ENCODE measurements around the gene NKIRAS2. TPM values are rescaled to one million over a fixed set of nuclear protein-coding genes. Genes with fewer than 3 reads are reported as not detected.

Gene NKIRAS2
- total and polyA plus RNA-seq, 2 of the 4 experiments (the other 2 are of a cell fraction): 25.6 to 51.8 TPM

- in situ Hi-C loops (cut with MboI; ENCODE audit: low sequenced_read_pairs): loop anchor here (5.0 kb wide), 1 partner anchor 87 kb away; the partner anchor contains the start of gene DHX58
- Histone ChIP-seq H3K27ac (ENCODE audit: insufficient read depth, low read length) (peak overlapping the region; percentile 16; the same call in 1 of the 2 replicates), H2BK15ac (ENCODE audit: low read depth, low read length) (no peak overlapping the region), H3K9me3 (ENCODE audit: control insufficient read depth, insufficient read depth, low read length) (no peaks in the 10 kb centered on the region), H4K5ac (ENCODE audit: low read depth, low read length) (no peak overlapping the region), H3K23ac (ENCODE audit: low read depth, low read length) (no peak overlapping the region), H3K4me3 (ENCODE audit: insufficient read depth, low read depth, low read length) (no peak overlapping the region), H2BK120ac (ENCODE audit: low read depth, low read length) (peak overlapping the region; percentile 16), H3K18ac (ENCODE audit: low read depth, low read length) (no peak overlapping the region), H3K4ac (ENCODE audit: low read depth, low read length) (peak overlapping the region; percentile 72), H3K4me1 (ENCODE audit: control insufficient read depth, insufficient read depth, low read length) (peaks cover 10% of the 10 kb centered on the region), H4K8ac (ENCODE audit: low read depth in 2 of 2, low read length in 2 of 2) (peak overlapping the region in 1 of 2 experiments; percentile 17; a peak in 1 of 4 replicates), H3K9me1 (ENCODE audit: insufficient read depth, low read length) (peaks cover 6% of the 10 kb centered on the region; the same call in 1 of the 2 replicates), H2AK5ac (ENCODE audit: low read depth, low read length) (peak overlapping the region; percentile 51; the same call in 1 of the 2 replicates), H2BK5ac (ENCODE audit: low read depth, low read length, poor library complexity, severe bottlenecking) (peak overlapping the region; percentile 12), H3K14ac (replicated peaks; ENCODE audit: low read depth, low read length) (peak overlapping the region; percentile 53; the same call in 1 of the 2 replicates), H3K79me1 (ENCODE audit: low read depth in 1 of 2, low read length in 2 of 2) (peaks cover 9 to 31% of the 10 kb centered on the region in 2 experiments), H3K4me2 (ENCODE audit: low read depth, low read length) (peak overlapping the region; percentile 2), H2AK9ac (replicated peaks; ENCODE audit: low read depth, low read length, poor library complexity) (peak overlapping the region; percentile 2), H3K9ac (ENCODE audit: low read depth, low read length) (no peak overlapping the region), H4K91ac (ENCODE audit: insufficient read depth, low read depth, low read length) (no peak overlapping the region), H3K36me3 (ENCODE audit: control insufficient read depth, insufficient read depth, low read length) (peaks cover 18% of the 10 kb centered on the region), H3K27me3 (ENCODE audit: control insufficient read depth, insufficient read depth, low read length) (no peaks in the 10 kb centered on the region; the same call in 1 of the 2 replicates), H2AFZ (replicated peaks; ENCODE audit: low read length, poor library complexity) (no peak overlapping the region), H3K56ac (ENCODE audit: extremely low read depth, insufficient read depth, low read length) (no peak overlapping the region), H2BK20ac (ENCODE audit: low read depth, low read length) (no peak overlapping the region), H4K20me1 (ENCODE audit: insufficient read depth, low read length) (peaks cover 12% of the 10 kb centered on the region; the same call in 1 of the 2 replicates)
- no CpG with 5 or more reads among the region's 8 CpGs for WGBS, 2 experiments (ENCODE audit: extremely low coverage in 2 of 2, insufficient read length in 1 of 2)
- DNase-seq: no peak
- ChIA-PET POLR2A (ENCODE audit: unreplicated experiment) (interaction anchor here (0.9 to 1.0 kb wide), 2 partner anchors 11 to 58 kb away, joined by 3 to 4 read pairs; partner anchors contain the start of gene CNP), CTCF (interaction anchor here (0.5 to 0.7 kb wide), 5 partner anchors 14 to 328 kb away, joined by 3 to 5 read pairs (median 3); no protein-coding TSS in a partner anchor)
- no peak for TF ChIP-seq CHD1 (IDR thresholded peaks at IDR 0.05; ENCODE audit: low read depth, low read length)
- TF ChIP-seq CEBPB (IDR thresholded peaks at IDR 0.05; ENCODE audit: low read depth, low read length): no peak
- no peak for TF ChIP-seq MAZ (IDR thresholded peaks at IDR 0.05; ENCODE audit: borderline replicate concordance, low read depth, low read length)
- no peak for TF ChIP-seq MXI1 (IDR thresholded peaks at IDR 0.05; ENCODE audit: borderline replicate concordance, low read depth, low read length)
- no peak for TF ChIP-seq FOS (IDR thresholded peaks at IDR 0.05; ENCODE audit: low read depth, low read length)
- TF ChIP-seq MAFK (IDR thresholded peaks at IDR 0.05; ENCODE audit: low read depth, low read length): no peak
- TF ChIP-seq SMC3 (IDR thresholded peaks at IDR 0.05; ENCODE audit: low read depth, low read length): no peak
- TF ChIP-seq RFX5 (IDR thresholded peaks at IDR 0.05; ENCODE audit: low read depth, low read length): no peak
- no peak for TF ChIP-seq CTCF (conservative IDR thresholded peaks at IDR 0.05; ENCODE audit: low read depth, low read length)
- no peak for TF ChIP-seq NFE2L2 (IDR thresholded peaks at IDR 0.05; ENCODE audit: low read depth, low read length)
- TF ChIP-seq USF2 (IDR thresholded peaks at IDR 0.05; ENCODE audit: low read depth, low read length): no peak
- intact Hi-C loops (cut with micrococcal nuclease): loop anchor here (1.0 to 5.0 kb wide), 3 partner anchors 76 to 377 kb away; no protein-coding TSS in a partner anchor
- dilution Hi-C loops (cut with HindIII; ENCODE audit: low sequenced_read_pairs, unreplicated experiment): no loop called here
- no peak for ATAC-seq (ENCODE audit: low read depth)
- BruUV-seq (replicated peaks): no TSS peak
Measured at GRCh38 chr17:42025191-42025579, 5.3 kb downstream of the NKIRAS2 start.
